Activated CD8-positive, alpha-beta memory T cell treated with anti-CD3 and anti-CD28 coated beads, Interleukin-2, amount 50 U/mL, for 4 hours (primary cell): ENCODE results near the gene LRRC8E.
"Not testable (repeated sequence)": the region's sequence is repeated elsewhere in the genome, so short reads cannot be mapped to it uniquely, and the experiment has no call there.

Experiments
- DNase-seq: peaks from one replicate; pipeline ENCODE4 v3.0.0-alpha.2; 2020

Gene LRRC8E

GRCh38 chr19:7921967-7922835, 33.9 kb downstream of the LRRC8E start:
- no peak for DNase-seq

GRCh38 chr19:7922836-7923195, 34.5 kb downstream of the LRRC8E start:
- no peak for DNase-seq

DNA sequence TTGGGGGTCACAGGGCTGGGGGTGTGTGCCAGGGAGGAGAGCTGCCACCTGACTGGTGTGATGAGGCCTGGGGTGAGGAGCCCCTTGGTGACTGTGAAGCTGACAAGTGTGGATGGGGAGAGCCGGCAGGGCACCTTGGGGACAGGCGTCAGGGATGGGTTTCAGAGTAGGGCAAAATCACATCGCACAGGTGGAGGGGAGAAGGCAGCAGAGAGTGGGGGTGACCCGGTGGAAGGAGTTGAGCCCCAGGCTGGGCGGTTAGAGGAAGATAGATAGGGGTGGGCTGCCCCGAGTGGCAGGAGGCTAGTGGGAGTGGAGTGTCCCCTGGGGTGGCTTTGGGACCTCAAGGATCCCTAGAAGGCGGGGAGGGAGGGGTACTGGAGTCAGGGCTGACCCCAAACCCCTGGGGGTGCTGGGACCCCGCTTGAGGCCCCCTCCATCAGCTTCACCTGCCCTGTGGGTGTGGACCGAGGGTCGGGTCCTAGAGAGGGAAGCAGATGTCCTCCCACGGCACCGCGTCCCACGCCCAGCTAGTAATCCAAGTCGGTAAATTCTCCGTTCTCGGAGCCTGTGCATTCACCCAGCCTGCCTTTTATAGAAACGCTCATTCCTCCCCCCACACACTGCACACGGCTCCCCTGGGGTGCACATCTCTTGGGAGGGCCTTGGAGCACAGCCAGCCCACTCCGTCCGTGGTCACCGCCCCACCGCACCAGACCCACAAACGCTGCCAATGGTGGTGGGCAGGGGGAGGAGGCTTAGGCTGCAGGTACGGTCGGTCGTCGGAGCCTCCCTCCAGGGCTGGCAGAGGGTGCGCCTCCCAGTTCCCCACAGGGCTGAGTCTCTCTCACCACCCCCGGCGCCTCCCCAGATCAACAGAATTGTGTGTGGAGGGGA, 35.2 kb downstream of the LRRC8E start:
- DNase-seq: no peak

- DNase-seq: no peak
Observed at GRCh38 chr19:7924241-7924640, 35.9 kb downstream of the LRRC8E start.

DNA sequence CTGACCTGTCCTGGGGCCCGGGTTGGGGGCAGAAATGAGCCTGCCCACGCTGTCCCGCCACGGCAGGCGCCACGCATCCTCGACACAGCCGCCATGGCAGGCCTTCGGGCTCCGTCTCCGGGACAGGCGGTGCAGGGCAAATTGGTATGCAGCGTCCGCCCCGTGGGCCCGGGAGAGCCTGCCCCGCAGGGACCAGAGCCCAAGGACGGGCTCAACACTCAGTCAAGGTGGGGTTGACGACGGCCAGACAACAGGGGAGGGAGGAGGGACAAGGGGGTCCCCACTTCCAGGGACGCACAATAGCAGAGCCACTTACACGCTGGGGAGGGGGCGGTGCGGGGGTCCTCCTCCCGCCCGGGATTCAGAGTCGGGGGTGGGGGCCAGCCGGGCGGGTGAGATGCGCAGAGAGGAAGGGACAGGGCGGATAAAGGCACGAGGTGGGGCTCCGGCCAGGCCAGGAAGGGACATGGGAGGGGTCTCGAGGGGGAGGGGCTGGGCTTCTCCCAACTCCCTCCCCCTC, 36.4 kb downstream of the LRRC8E start:
- DNase-seq: no peak

DNA sequence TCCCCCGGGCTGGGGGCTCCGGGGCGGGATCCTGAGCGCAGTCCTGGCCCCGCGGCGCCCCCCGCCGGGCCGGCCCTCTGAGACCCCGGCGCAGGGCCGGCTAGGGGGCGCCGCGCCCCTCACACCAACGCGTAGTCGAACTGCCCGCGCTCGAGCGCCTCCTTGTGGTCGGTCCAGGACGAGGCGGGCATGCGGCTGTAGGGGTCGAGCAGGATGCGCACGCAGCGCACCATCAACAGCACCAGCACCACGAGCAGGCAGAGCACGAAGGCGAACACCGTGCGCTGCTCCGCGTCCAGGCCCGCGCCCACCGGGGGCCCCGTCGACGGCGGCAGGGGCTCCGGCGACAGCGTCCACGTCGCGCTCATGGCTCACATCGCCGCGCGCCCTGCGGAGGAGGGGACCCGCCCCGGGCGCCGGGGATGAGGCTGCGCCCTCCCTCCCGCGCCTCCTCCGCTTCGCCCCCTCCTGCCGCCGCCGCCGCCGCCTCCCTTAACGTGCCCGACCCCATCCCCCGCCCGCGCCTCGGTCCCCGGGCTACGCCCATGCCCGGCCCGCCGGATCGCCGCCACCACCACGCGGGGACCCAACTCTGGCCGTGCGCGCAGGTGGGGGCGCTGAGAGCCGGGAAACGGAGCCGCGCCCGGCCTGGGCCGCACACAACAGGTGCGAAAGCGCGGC, 37.0 kb downstream of the LRRC8E start:
- peak; percentile 79 for DNase-seq

DNA sequence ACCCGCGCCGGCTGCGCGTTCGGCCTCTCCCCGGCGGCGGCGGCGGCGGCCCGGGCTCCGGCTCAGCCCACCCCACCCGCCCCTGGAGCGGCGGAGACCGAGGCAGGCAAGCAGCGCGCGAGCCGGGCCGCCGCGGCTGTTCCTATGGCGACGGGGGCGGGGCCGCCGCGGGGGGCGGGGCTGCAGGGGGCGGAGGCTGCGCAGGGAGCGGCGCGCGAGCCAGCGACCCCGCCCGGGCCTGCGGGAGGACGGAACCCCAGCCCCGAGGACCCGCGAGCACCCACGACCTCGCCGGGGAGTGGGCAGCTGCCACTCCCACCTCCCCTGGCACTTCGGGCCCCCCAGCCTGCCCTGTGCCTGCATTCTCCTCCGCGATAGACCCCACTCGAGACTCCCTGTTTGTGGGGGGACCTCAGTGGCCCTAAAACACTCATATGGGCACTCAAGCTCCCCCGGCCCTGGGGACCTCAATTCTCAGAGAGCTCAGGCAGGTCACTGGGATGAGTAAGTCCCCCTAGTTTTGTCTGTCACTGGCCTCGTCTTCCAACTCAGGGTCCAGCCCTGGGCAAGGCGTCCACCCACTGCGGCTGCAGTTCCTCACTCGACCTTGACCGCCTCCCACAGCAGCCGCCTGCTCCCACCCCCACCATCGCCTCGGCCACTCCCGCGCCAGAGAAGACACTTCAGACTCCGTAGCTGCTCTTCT, 37.9 kb downstream of the LRRC8E start, which contains the start of gene CTXN1:
CTXN1 (minus strand) TSS at position 115 of the 706 bp plus-strand sequence. CDS start 597 bp downstream, outside the sequence.
- DNase-seq: peak; percentile 81

GRCh38 chr19:7926727-7927604, 38.7 kb downstream of the LRRC8E start:
- no peak for DNase-seq

DNA sequence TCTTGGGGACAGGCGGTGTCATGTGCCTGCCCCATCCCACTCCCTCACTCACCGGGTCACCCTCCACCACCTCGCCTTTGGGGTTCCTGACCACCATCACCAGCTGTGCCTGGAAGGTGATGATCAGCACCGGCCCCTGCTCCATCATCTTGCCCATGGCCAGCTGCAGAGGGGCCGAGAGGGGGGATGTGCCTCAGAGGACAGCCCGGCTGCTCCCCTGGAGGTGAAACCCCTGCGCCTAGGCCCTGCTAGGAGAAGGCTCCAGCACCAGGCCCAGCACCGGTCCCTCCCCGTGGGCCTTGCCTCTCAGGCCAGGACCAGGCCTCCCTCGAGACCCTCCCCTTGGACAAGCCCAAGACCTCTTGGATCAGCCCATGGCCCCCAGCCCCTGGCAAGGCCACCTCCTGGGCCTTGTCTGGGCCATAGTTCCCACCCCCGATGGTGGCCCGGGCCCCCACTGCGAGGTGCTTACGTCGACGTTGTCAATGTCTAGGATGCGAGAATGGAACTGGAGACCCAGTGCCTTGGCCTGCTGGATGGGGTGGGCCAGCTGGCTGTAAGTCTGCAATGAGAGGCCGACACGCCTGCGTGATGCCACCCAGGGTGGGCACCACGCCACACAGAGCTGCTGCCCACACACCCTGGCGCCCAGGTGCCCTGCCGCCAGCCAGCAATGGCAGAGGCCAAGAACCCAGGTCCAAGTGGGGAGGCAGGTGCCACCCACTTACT, 39.5 kb downstream of the LRRC8E start:
- no peak for DNase-seq

DNA sequence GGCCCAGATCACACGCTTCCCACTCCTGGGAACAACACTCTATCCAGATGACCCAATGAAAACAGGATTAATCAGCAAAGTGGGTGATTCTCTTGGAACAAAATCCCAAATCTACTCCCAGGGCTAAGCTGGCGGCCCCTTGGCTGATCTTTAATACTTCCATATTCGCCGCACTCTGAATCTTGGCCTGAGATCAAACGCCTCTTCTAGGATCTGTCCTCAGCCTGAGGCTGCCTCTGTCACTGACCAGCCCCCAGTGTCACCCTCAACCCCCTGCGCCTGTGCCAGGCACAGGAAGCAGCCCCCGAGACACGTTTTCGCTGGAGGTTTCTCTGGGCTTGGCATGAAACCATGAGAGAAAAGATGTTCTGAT, 40.0 kb downstream of the LRRC8E start:
- DNase-seq: no peak

DNA sequence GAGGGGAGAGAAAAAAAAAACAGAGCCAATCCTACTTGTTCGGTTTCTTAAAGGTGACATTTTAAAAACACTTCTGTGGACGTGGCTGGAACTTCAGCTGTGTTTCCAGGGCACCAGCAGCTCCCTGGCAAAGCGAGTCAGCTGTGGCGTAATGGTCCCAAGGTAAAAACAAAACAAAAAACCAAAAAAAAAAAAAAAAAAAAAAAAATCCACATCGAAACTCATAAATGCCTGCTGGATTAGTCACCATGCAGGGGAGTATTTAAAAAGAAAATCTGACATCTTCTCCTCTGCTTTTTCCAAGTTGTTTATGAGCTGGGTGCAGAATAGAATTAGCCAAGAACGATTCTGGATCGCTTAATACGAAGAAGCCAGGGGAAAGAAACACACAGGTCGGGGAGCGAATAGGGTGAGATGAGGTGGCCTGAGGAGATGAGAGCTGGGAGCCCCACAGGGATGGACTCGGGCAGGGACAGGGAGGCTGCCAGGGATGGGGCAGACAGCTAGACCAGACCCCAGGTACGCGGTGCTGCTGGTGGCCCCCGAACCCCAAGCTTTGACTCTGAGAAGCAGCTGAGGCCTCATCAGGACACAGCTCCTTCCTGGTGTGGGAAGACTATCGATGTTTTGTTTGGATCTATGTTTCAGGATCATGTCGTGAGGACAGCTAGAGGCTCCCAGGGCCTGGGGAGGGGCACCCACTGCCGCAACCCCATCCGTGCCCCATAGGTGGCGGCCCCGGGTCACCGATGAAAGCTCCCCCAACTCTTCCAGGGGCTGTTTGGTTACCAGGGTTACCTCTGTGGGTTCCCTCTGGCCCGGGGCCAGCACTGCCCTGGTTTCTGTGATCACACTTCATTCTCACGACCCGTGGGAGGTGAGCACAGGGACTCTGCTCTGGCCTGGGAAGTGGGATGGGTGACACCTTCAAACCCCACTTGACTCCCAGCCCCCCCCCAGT, 40.7 kb downstream of the LRRC8E start:
- peak; percentile 66 for DNase-seq

GRCh38 chr19:7930030-7930429, 41.7 kb downstream of the LRRC8E start:
- DNase-seq: not testable (repeated sequence)

GRCh38 chr19:7930765-7931164, 42.5 kb downstream of the LRRC8E start:
- DNase-seq: no peak

DNA sequence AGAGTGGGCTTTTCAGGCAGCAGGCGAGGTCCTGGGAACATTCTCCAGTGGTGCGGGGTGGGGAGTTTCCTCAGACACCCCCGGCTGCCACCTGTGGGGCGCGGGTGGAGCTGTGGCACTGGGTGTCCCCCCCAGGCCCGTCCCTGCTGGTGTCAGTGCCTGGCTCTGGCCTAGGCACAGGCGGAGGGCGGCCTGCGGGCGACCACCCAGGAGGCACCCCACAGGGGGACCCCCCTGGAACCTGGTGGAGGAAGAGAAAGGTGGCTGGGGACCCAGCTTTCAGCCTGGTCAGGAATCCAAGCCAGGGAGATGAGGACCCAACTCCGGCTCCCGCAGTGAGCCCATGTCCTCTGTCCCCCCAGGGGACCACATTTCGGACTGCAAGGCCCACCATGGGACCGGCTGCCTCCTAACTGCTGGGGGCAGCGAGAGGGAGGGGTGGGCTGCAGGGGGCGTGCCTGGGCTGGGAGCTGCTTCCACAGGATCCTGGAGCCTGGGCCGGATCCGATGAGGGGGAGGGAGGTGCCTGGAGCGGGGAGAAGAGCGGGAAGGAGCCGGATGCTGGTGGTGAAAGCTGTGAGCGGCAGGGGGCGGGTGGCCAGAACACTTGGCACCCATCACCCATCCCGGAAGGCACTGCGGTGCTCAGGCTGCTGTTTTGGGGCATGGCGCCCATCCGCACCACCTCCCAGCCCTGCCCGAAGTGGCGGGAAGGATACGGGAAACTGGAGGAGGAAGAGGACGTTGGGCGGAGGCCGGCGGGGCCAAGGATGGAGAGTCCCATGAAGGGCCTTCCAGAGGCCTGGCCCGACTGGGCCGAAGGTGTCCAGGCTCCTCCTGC, 43.1 kb downstream of the LRRC8E start:
- DNase-seq: no peak

DNA sequence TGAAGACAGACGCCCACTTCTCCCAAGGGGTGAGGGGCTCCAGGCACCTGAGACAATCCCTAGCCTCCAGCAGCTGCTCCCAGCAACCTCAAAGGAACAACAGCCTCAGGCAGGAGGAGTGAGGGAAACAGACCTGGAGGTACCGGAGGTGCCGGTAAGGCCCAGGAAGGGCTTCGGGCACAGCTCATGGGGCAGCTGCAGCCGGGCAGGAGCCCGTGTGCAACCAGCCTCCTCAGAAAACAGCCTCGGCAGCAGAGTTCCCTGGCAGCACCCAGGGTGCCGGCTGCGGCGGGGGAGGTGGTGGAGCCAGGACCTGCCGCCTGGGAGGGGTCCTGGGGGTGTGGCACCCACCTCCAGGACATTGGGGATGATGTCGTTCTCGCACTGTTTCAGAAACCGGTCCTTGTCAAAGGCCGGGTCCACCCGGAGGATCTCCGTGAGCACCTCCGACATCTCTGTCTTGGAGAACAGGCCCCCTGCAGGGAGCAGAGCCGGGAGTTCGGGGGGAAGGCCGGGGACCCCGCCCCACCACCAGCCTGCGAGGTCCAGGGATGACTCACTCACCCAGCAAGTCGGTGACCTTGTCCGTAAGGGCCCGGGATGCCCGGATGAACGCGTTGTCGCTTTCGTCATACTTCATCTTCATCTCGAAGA, 44.1 kb downstream of the LRRC8E start:
- no peak for DNase-seq

- no peak for DNase-seq
Observed at GRCh38 chr19:7932930-7933300, 44.6 kb downstream of the LRRC8E start.

DNA sequence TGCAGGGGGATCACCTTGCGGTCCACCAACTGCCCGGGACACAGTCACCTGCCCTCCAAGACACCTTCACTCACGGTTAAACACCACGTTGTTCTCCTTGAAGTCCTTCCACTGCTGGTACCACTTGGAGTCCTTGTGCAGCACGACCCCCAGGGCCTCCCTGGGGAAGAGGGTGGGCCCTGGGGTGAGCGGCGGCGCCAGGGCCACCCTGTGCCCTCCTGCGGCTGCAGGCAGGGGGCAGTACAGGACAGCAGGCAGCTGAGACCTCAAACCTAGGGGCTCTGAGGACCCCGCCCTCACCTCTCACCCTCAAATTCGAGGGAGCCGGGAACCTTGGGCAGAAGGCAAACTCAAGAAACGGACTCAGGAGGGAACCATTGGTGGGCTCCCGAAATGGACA, 45.1 kb downstream of the LRRC8E start:
- DNase-seq: no peak
